Stimulated activated CD4-positive, alpha-beta T cell treated with anti-CD3 and anti-CD28 coated beads, Interleukin-15, amount 100 ng/mL, for 48 hours (primary cell): ENCODE measurements around the gene SYNGR4.
A peak's percentile ranks its signal among the peaks of the same experiment; 100 is the strongest.

Experiments
- DNase-seq, 2 donors: peaks; one replicate each; pipeline ENCODE4 v3.0.0-alpha.2; 2020; ENCODE audit warnings: low read depth in 2 of 2

SYNGR4 gene

GRCh38 chr19:48341515-48342413, 22.4 kb upstream of the SYNGR4 start:
- DNase-seq = no peak

GRCh38 chr19:48342414-48342738, 21.8 kb upstream of the SYNGR4 start:
- no peak for DNase-seq

- DNase-seq = no peak
Measured at GRCh38 chr19:48342841-48343540, 21.2 kb upstream of the SYNGR4 start.

GRCh38 chr19:48344892-48345291, 19.3 kb upstream of the SYNGR4 start:
- no peak for DNase-seq

GRCh38 chr19:48346191-48346590, 18.0 kb upstream of the SYNGR4 start:
- DNase-seq = no peak

GRCh38 chr19:48348045-48348444, 16.1 kb upstream of the SYNGR4 start:
- no peak for DNase-seq

GRCh38 chr19:48348737-48349136, 15.4 kb upstream of the SYNGR4 start:
- no peak for DNase-seq

- DNase-seq = no peak
Measured at GRCh38 chr19:48350856-48351255, 13.3 kb upstream of the SYNGR4 start.

GRCh38 chr19:48351341-48351752, 12.8 kb upstream of the SYNGR4 start:
- DNase-seq = peak; percentile 71 to 80

- DNase-seq = no peak
Measured at GRCh38 chr19:48353677-48354076, 10.5 kb upstream of the SYNGR4 start.

- no peak for DNase-seq
Measured at GRCh38 chr19:48354332-48354992, 9.7 kb upstream of the SYNGR4 start.

GRCh38 chr19:48355365-48355954, 8.7 kb upstream of the SYNGR4 start:
- DNase-seq = no peak

GRCh38 chr19:48359123-48359522, 5.0 kb upstream of the SYNGR4 start:
- no peak for DNase-seq

- DNase-seq = no peak
Measured at GRCh38 chr19:48361912-48362311, 2.3 kb upstream of the SYNGR4 start.

- DNase-seq = peak; percentile 83 to 87
Measured at GRCh38 chr19:48362716-48363499, 1.3 kb upstream of the SYNGR4 start.

GRCh38 chr19:48363500-48363809, 712 bp upstream of the SYNGR4 start:
- peak in 1 of 2 donors; percentile 12 for DNase-seq

- DNase-seq = no peak
Measured at GRCh38 chr19:48364598-48365348, 606 bp downstream of the SYNGR4 start.

GRCh38 chr19:48365602-48366001, 1.4 kb downstream of the SYNGR4 start:
- DNase-seq = no peak

- DNase-seq = no peak
Measured at GRCh38 chr19:48367855-48368254, 3.7 kb downstream of the SYNGR4 start.

GRCh38 chr19:48368936-48369335, 4.8 kb downstream of the SYNGR4 start:
- DNase-seq = no peak

- no peak for DNase-seq
Measured at GRCh38 chr19:48370955-48371354, 6.8 kb downstream of the SYNGR4 start.
